Heart right ventricle (tissue), 16 donors: ENCODE results near the gene CIDEB. TPM values are rescaled to one million over a fixed set of nuclear protein-coding genes. Genes with fewer than 3 reads are reported as not detected.

Experiments used
- ATAC-seq, 8 donors: fragments of 200-7000 bp; cut with Tn5 transposase; one replicate each; pipeline ENCODE4 v1.9.1; 2020; ENCODE audit warnings: mild to moderate bottlenecking in 8 of 8, moderate library complexity in 8 of 8, moderate number of reproducible peaks in 1 of 8
- DNase-seq, 2 donors: peaks; one replicate each; pipeline ENCODE4 v3.0.0-alpha.2; 2020
- H3K27ac ChIP-seq, 10 donors: fragments of 200-600 bp; sonication (generic) in 2 of 10; one replicate each; pipeline versions ENCODE4 v1.5.0 to v1.8.0; 2020 to 2022; ENCODE audit warnings: mild to moderate bottlenecking in 3 of 10
- H3K27me3 ChIP-seq, 7 donors: fragments of 200-600 bp; one replicate each; pipeline ENCODE4 v1.8.0; 2021 to 2022; ENCODE audit warnings: mild to moderate bottlenecking in 2 of 7
- H3K36me3 ChIP-seq, 9 donors: fragments of 200-600 bp; sonication (generic) in 1 of 9; one replicate each; pipeline versions ENCODE4 v1.5.0 to v1.8.0; 2020 to 2022; ENCODE audit warnings: mild to moderate bottlenecking in 2 of 9
- H3K4me1 ChIP-seq, 9 donors: fragments of 200-600 bp; sonication (generic) in 1 of 9; one replicate each; pipeline versions ENCODE4 v1.5.0 to v1.8.0; 2020 to 2022; ENCODE audit warnings: mild to moderate bottlenecking in 4 of 9
- H3K4me3 ChIP-seq, 10 donors: fragments of 200-600 bp; sonication (generic) in 2 of 10; one replicate each; pipeline versions ENCODE4 v1.5.0 to v1.8.0; 2020 to 2022; ENCODE audit warnings: mild to moderate bottlenecking in 7 of 10, moderate library complexity in 2 of 10
- H3K9me3 ChIP-seq, 11 donors: fragments of 200-600 bp in 10 of 11; sonication (generic) in 2 of 11; one replicate each; pipeline versions ENCODE4 v1.5.0 to v1.8.0; 2013 to 2022; ENCODE audit warnings: mild to moderate bottlenecking in 2 of 11, control low read depth in 1 of 11, moderate library complexity in 1 of 11
- WGBS, 2 donors: extraction: QIAGEN DNeasy Blood & Tissue Kit; methylation state at CpG; one replicate each; pipeline ENCODE4 v1.1.7; 2013; ENCODE audit warnings: inconsistent platforms in 1 of 2; 5-methylcytosine and 5-hydroxymethylcytosine counted together
- intact Hi-C, 10 donors: fragments of 100-400 bp; cut with DNase I; formaldehyde crosslinking; loops; one replicate each; pipeline versions ENCODE4 v1.11.1 to v1.14.2; 2022
- polyA plus RNA-seq, 2 donors: library from polyadenylated mRNA; stranded (reverse); fragments of 200-250 nt; gene quantifications; one replicate each; pipeline ENCODE4 v1.2.3, GENCODE V29; 2013
- total RNA-seq, 10 donors: library from RNA; stranded (reverse); fragmentation: NEBNext Ultra II Directional in 3 of 10; extraction: Animal tissue kit (Norgen Biotek cat#: 25700) in 3 of 10; gene quantifications; one replicate each; pipeline versions ENCODE4 v1.2.1 to v1.2.4, GENCODE V29; 2021 to 2023
- TF ChIP-seq, protein P1 (sequence below), 9 donors: fragments of 200-600 bp; sonication (generic) in 2 of 9; IDR thresholded peaks; one replicate each; pipeline versions ENCODE4 v1.5.0 to v1.8.0; 2021 to 2022; ENCODE audit warnings: antibody characterized with exemption in 9 of 9, mild to moderate bottlenecking in 5 of 9, moderate library complexity in 1 of 9
- donor health status: Arrhythmogenic right ventricular cardiomyopathy.
- donor health status: ischemic (EF 13 %, LVEDD 7.1; RV severe dilation, severe dysfunction).
- donor health status: healthy with polysubstance abuse.
- donor health status: DM: no; HTN: yes; CAD: no.
- donor health status: DM: no; HTN: no; CAD: no.
- donor health status: ischemic (EF 25% LVEDD 6.9; RV normal size, moderate dysfunction).
- donor health status: ischemic (EF 25% LVEDD 5.7; RV mildly dilated, moderate dysfunction).
- donor health status: healthy.
- donor health status: DM: yes; HTN: yes; CAD: no.
- donor health status: Ischemic cardiomyopathy.
- donor health status: ischemic (EF 35%, LVEDD 5.7; RV mildly dilated, moderate dysfunction).
- donor health status: nonischemic (EF 11% LVEDD 7.7; RV severe dilation, severe dysfunction).
- donor health status: DM: yes; HTN: yes; CAD: no.
- donor health status: PGD.
- donor health status: ischemic (EF 29% LVEDD 5.4; RV normal size, mild dysfunction).
- donor health status: nonischemic (EF 23%, LVEDD 6.1; RV moderate dilation, normal function).

Gene CIDEB
- total and polyA plus RNA-seq, 12 donors, result 1.9 to 6.0 (median 3.7) TPM

DNA sequence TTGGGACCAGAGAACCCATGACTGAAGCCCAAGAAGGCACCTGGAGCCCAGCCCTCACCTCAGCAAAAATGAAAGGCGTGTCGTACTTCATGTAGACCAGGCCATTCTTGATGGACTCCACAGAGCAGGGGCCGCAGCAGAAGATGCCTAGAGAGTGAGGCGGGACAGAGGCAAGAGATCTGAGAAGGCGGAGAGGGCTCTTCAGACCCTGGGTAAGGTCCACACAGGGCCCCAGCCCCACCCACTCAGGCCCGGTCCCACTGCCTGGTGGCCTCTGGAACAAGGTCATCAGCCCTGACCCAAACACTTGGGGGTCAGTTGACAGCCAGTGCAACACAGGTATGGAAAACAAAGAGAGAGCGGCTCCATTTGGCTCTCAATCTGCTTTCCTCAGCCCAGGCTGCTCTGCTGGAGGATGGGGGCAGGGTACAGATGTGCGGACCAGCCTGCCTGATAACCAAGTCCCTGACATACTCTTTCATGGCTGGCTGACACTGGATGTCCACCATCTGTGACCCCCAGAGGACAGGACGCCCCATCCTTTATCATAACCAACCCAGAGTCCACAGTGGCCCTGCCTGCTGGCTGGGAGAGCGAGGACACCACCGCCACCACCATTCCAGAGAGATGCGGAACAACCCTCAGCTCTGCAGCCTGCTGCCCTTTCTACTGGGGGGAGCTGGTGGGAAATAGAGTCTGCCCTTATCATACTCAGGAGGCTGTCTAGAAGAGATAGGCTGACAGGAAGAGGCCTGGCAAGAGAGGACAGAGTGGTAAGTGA, 51.7 kb downstream of the CIDEB start:
- Histone ChIP-seq H3K27ac (no peak overlapping the region), H3K9me3 (no peaks in the 10 kb centered on the region), H3K36me3 (peaks cover 0 to 18% (median 0%) of the 10 kb centered on the region in 9 donors), H3K4me3 (no peak overlapping the region), H3K27me3 (no peaks in the 10 kb centered on the region), H3K4me1 (peaks cover 0 to 4% (median 0%) of the 10 kb centered on the region in 9 donors)
- WGBS, 2 donors, result 91 to 94% methylated on average over 12 of the region's 12 CpGs
- ATAC-seq (no peak), DNase-seq (no peak)
- intact Hi-C loops, result no loop called here
- TF ChIP-seq, protein P1, sequence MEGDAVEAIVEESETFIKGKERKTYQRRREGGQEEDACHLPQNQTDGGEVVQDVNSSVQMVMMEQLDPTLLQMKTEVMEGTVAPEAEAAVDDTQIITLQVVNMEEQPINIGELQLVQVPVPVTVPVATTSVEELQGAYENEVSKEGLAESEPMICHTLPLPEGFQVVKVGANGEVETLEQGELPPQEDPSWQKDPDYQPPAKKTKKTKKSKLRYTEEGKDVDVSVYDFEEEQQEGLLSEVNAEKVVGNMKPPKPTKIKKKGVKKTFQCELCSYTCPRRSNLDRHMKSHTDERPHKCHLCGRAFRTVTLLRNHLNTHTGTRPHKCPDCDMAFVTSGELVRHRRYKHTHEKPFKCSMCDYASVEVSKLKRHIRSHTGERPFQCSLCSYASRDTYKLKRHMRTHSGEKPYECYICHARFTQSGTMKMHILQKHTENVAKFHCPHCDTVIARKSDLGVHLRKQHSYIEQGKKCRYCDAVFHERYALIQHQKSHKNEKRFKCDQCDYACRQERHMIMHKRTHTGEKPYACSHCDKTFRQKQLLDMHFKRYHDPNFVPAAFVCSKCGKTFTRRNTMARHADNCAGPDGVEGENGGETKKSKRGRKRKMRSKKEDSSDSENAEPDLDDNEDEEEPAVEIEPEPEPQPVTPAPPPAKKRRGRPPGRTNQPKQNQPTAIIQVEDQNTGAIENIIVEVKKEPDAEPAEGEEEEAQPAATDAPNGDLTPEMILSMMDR (IDR thresholded peaks at IDR 0.05), result no peak

DNA sequence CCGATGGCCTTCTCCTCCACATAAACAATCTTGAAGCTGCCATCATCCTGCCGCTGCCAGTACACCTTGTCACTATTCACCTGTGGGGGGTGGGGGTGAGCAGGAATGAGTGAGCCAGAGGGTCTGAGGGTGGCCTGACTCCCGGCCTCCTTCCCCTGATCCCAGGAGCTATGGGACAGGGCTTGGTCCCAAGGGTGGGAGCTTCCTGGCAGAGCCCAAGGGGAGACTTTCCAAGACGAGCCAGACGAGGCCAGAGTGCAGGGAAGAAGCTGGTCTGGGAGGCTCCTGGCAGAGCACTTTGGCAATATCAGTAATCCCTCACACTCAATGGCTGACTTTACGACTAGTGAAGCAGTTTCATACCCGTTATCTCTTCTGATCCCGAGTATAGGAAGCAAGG, 52.3 kb downstream of the CIDEB start:
- TF ChIP-seq, protein P1 (IDR thresholded peaks at IDR 0.05), result no peak
- WGBS, 2 donors, result 88 to 89% methylated on average over 8 of the region's 8 CpGs
- ATAC-seq, result no peak

More for the DNA sequence above, 52.3 kb downstream of the CIDEB start:
- intact Hi-C loops, result no loop called here
- Histone ChIP-seq H3K4me3 (no peak overlapping the region), H3K27ac (no peak overlapping the region), H3K9me3 (no peaks in the 10 kb centered on the region), H3K36me3 (peaks cover 0 to 18% (median 0%) of the 10 kb centered on the region in 9 donors), H3K27me3 (no peaks in the 10 kb centered on the region), H3K4me1 (peaks cover 0 to 9% (median 0%) of the 10 kb centered on the region in 9 donors)
- no peak for DNase-seq

Other genes starting within 250 kb of the CIDEB start
Only the 30 nearest of the 33 such genes appear.
- 10 to 100 TPM; 62.2 to 99.7 (median 73.0) TPM for gene DCAF11, start 193.2 kb downstream of the CIDEB start, total RNA-seq
- gene DCAF11, start 193.2 kb downstream of the CIDEB start, polyA plus RNA-seq, result 10 to 100 TPM; 19.7 to 72.7 TPM
- gene NRL, start 193.0 kb downstream of the CIDEB start, total RNA-seq, result 1 to 10 TPM; 1.7 to 3.5 (median 2.2) TPM
- gene NRL, start 193.0 kb downstream of the CIDEB start, polyA plus RNA-seq, result 1 to 10 TPM; 1.5 to 3.3 TPM
- gene FITM1, start 177.3 kb downstream of the CIDEB start, total RNA-seq, result 100 to 1,000 TPM; 105 to 176 (median 131) TPM
- 100 to 1,000 TPM in 1 of 2 donors, 10 to 100 TPM in 1; 77.0 to 247 TPM for gene FITM1, start 177.3 kb downstream of the CIDEB start, polyA plus RNA-seq
- gene PSME1, start 171.8 kb downstream of the CIDEB start, total RNA-seq, result 100 to 1,000 TPM in 5 of 10 donors, 10 to 100 TPM in 5; 84.3 to 341 (median 100.0) TPM
- 100 to 1,000 TPM; 138 to 149 TPM for gene PSME1, start 171.8 kb downstream of the CIDEB start, polyA plus RNA-seq
- 10 to 100 TPM; 10.2 to 18.8 (median 13.3) TPM for gene EMC9, start 166.4 kb downstream of the CIDEB start, total RNA-seq
- gene EMC9, start 166.4 kb downstream of the CIDEB start, polyA plus RNA-seq, result 10 to 100 TPM; 27.2 to 44.3 TPM
- 100 to 1,000 TPM in 3 of 10 donors, 10 to 100 TPM in 7; 62.6 to 347 (median 85.0) TPM for gene PSME2, start 161.4 kb downstream of the CIDEB start, total RNA-seq
- 100 to 1,000 TPM; 124 to 290 TPM for gene PSME2, start 161.4 kb downstream of the CIDEB start, polyA plus RNA-seq
- 10 to 100 TPM; 27.5 to 52.6 (median 34.8) TPM for gene RNF31, start 160.5 kb downstream of the CIDEB start, total RNA-seq
- 10 to 100 TPM; 39.4 to 92.9 TPM for gene RNF31, start 160.5 kb downstream of the CIDEB start, polyA plus RNA-seq
- 100 to 1,000 TPM in 1 of 10 donors, 10 to 100 TPM in 9; 17.7 to 147 (median 36.7) TPM for gene IRF9, start 146.7 kb downstream of the CIDEB start, total RNA-seq
- gene IRF9, start 146.7 kb downstream of the CIDEB start, polyA plus RNA-seq, result 10 to 100 TPM; 28.2 to 64.1 TPM
- gene REC8, start 135.9 kb downstream of the CIDEB start, total RNA-seq, result 1 to 10 TPM; 2.5 to 7.0 (median 4.3) TPM
- 10 to 100 TPM in 1 of 2 donors, 1 to 10 TPM in 1; 2.5 to 17.7 TPM for gene REC8, start 135.9 kb downstream of the CIDEB start, polyA plus RNA-seq
- 10 to 100 TPM; 10.1 to 22.5 (median 12.6) TPM for gene IPO4, start 119.2 kb downstream of the CIDEB start, total RNA-seq
- 10 to 100 TPM in 1 of 2 donors, 1 to 10 TPM in 1; 4.4 to 23.8 TPM for gene IPO4, start 119.2 kb downstream of the CIDEB start, polyA plus RNA-seq
- 10 to 100 TPM; 14.2 to 31.3 (median 18.7) TPM for gene TM9SF1, start 112.5 kb downstream of the CIDEB start, total RNA-seq
- gene TM9SF1, start 112.5 kb downstream of the CIDEB start, polyA plus RNA-seq, result 10 to 100 TPM; 10.8 to 36.4 TPM
- gene TSSK4, start 102.3 kb downstream of the CIDEB start, total RNA-seq, result under 1 TPM in 1 of 10 donors, not detected in 9; 0.28 TPM
- gene TSSK4, start 102.3 kb downstream of the CIDEB start, polyA plus RNA-seq, result under 1 TPM in 1 of 2 donors, not detected in 1; 0.22 TPM
- 10 to 100 TPM; 23.4 to 35.3 (median 29.4) TPM for gene CHMP4A, start 94.5 kb downstream of the CIDEB start, total RNA-seq
- gene CHMP4A, start 94.5 kb downstream of the CIDEB start, polyA plus RNA-seq, result 10 to 100 TPM; 34.3 to 80.8 TPM
- gene MDP1, start 91.9 kb downstream of the CIDEB start, total RNA-seq, result 10 to 100 TPM; 13.9 to 22.9 (median 18.9) TPM
- 10 to 100 TPM; 23.0 to 23.5 TPM for gene MDP1, start 91.9 kb downstream of the CIDEB start, polyA plus RNA-seq
- 100 to 1,000 TPM; 178 to 228 (median 199) TPM for gene NEDD8, start 75.6 kb downstream of the CIDEB start, total RNA-seq
- 100 to 1,000 TPM; 154 to 325 TPM for gene NEDD8, start 75.6 kb downstream of the CIDEB start, polyA plus RNA-seq
- 10 to 100 TPM; 28.6 to 46.9 (median 33.5) TPM for gene GMPR2, start 75.0 kb downstream of the CIDEB start, total RNA-seq
- gene GMPR2, start 75.0 kb downstream of the CIDEB start, polyA plus RNA-seq, result 10 to 100 TPM; 26.4 to 27.3 TPM
- 10 to 100 TPM; 36.8 to 56.4 (median 40.5) TPM for gene TINF2, start 65.4 kb downstream of the CIDEB start, total RNA-seq
- gene TINF2, start 65.4 kb downstream of the CIDEB start, polyA plus RNA-seq, result 10 to 100 TPM; 19.3 to 44.0 TPM
- gene TGM1, start 44.8 kb downstream of the CIDEB start, total RNA-seq, result 1 to 10 TPM in 1 of 10 donors, under 1 TPM in 9; 0.17 to 2.2 (median 0.65) TPM
- under 1 TPM; 0.51 to 0.87 TPM for gene TGM1, start 44.8 kb downstream of the CIDEB start, polyA plus RNA-seq
- gene RABGGTA, start 36.4 kb downstream of the CIDEB start, total RNA-seq, result 10 to 100 TPM; 17.4 to 30.0 (median 19.6) TPM
- 10 to 100 TPM; 30.6 to 37.9 TPM for gene RABGGTA, start 36.4 kb downstream of the CIDEB start, polyA plus RNA-seq
- gene DHRS1, start 8.2 kb downstream of the CIDEB start, total RNA-seq, result 10 to 100 TPM in 4 of 10 donors, 1 to 10 TPM in 6; 6.9 to 11.1 (median 9.0) TPM
- 10 to 100 TPM in 1 of 2 donors, 1 to 10 TPM in 1; 8.5 to 11.6 TPM for gene DHRS1, start 8.2 kb downstream of the CIDEB start, polyA plus RNA-seq
- 10 to 100 TPM; 22.0 to 31.9 (median 27.3) TPM for gene NOP9, start 8.1 kb downstream of the CIDEB start, total RNA-seq
- 10 to 100 TPM; 10.7 to 10.8 TPM for gene NOP9, start 8.1 kb downstream of the CIDEB start, polyA plus RNA-seq
- 1 to 10 TPM in 7 of 10 donors, under 1 TPM in 3; 0.68 to 2.4 (median 1.3) TPM for gene LTB4R2, start 2.2 kb upstream of the CIDEB start, total RNA-seq
- gene LTB4R2, start 2.2 kb upstream of the CIDEB start, polyA plus RNA-seq, result under 1 TPM; 0.51 to 0.90 TPM
- gene LTB4R, start 3.5 kb upstream of the CIDEB start, total RNA-seq, result 1 to 10 TPM in 7 of 10 donors, under 1 TPM in 3; 0.76 to 3.1 (median 1.8) TPM
- gene LTB4R, start 3.5 kb upstream of the CIDEB start, polyA plus RNA-seq, result 1 to 10 TPM; 3.2 to 3.7 TPM
- gene ADCY4, start 27.1 kb upstream of the CIDEB start, total RNA-seq, result 10 to 100 TPM; 17.4 to 37.0 (median 22.9) TPM
- gene ADCY4, start 27.1 kb upstream of the CIDEB start, polyA plus RNA-seq, result 100 to 1,000 TPM in 1 of 2 donors, 10 to 100 TPM in 1; 23.1 to 104 TPM
- 1 to 10 TPM; 1.7 to 4.9 (median 3.5) TPM for gene RIPK3, start 32.0 kb upstream of the CIDEB start, total RNA-seq
- 1 to 10 TPM; 4.9 to 7.1 TPM for gene RIPK3, start 32.0 kb upstream of the CIDEB start, polyA plus RNA-seq
- 10 to 100 TPM in 4 of 10 donors, 1 to 10 TPM in 6; 3.0 to 42.0 (median 7.8) TPM for gene NFATC4, start 60.2 kb upstream of the CIDEB start, total RNA-seq
- gene NFATC4, start 60.2 kb upstream of the CIDEB start, polyA plus RNA-seq, result 10 to 100 TPM; 28.7 to 69.2 TPM
- gene NYNRIN, start 91.0 kb upstream of the CIDEB start, total RNA-seq, result 1 to 10 TPM; 3.6 to 9.0 (median 6.4) TPM
- 1 to 10 TPM; 4.6 to 6.8 TPM for gene NYNRIN, start 91.0 kb upstream of the CIDEB start, polyA plus RNA-seq
- 1 to 10 TPM in 4 of 10 donors, under 1 TPM in 6; 0.24 to 2.5 (median 0.80) TPM for gene CBLN3, start 121.7 kb upstream of the CIDEB start, total RNA-seq
- gene CBLN3, start 121.7 kb upstream of the CIDEB start, polyA plus RNA-seq, result 1 to 10 TPM; 1.0 to 1.8 TPM
- gene KHNYN, start 122.0 kb upstream of the CIDEB start, total RNA-seq, result 10 to 100 TPM; 14.3 to 30.1 (median 17.9) TPM
- 10 to 100 TPM; 14.0 to 20.9 TPM for gene KHNYN, start 122.0 kb upstream of the CIDEB start, polyA plus RNA-seq
- 10 to 100 TPM; 55.6 to 93.6 (median 67.4) TPM for gene SDR39U1, start 134.8 kb upstream of the CIDEB start, total RNA-seq
- 100 to 1,000 TPM in 1 of 2 donors, 10 to 100 TPM in 1; 88.5 to 108 TPM for gene SDR39U1, start 134.8 kb upstream of the CIDEB start, polyA plus RNA-seq